Cardiac fibroblast (primary cell): ENCODE results near the gene C11orf16.

Experiments
- DNase-seq, 2 donors: peaks; one replicate each; pipeline versions ENCODE4 v3.0.0 to v3.0.0-alpha.2; 2010; ENCODE audit warnings: low read depth in 2 of 2
- H3K4me3 ChIP-seq, 2 donors: replicated peaks in 1 of 2; 1 replicate in 1 of 2; 2 replicates in 1 of 2; pipeline ENCODE4 v1.5.1; 2011; ENCODE audit warnings: low read depth in 2 of 2, low read length in 2 of 2, mild to moderate bottlenecking in 2 of 2, moderate library complexity in 1 of 2
- CTCF ChIP-seq: IDR thresholded peaks from one replicate; pipeline ENCODE4 v1.5.1; 2011; ENCODE audit warnings: low read depth, mild to moderate bottlenecking, low read length, inconsistent platforms

The C11orf16 gene

GRCh38 chr11:8926236-8926635 lies 6.5 kb downstream of the C11orf16 start:
- DNase-seq = no peak
- no peak overlapping the region for H3K4me3 ChIP-seq
- no peak for TF ChIP-seq CTCF

- DNase-seq = no peak
- no peak overlapping the region for H3K4me3 ChIP-seq
- TF ChIP-seq CTCF = no peak
Observed at GRCh38 chr11:8925711-8926110, 7.0 kb downstream of the C11orf16 start.

GRCh38 chr11:8922691-8923090 lies 10.1 kb downstream of the C11orf16 start:
- no peak for TF ChIP-seq CTCF
- DNase-seq = no peak
- H3K4me3 ChIP-seq = no peak overlapping the region

GRCh38 chr11:8917157-8917825 lies 15.5 kb downstream of the C11orf16 start:
- TF ChIP-seq CTCF = no peak
- DNase-seq = peak; percentile 90 to 93
- H3K4me3 ChIP-seq = peak overlapping the region in 1 of 2 donors; percentile 8

- TF ChIP-seq CTCF = no peak
- peak overlapping the region in 1 of 2 donors; percentile 20 for H3K4me3 ChIP-seq
Observed at GRCh38 chr11:8914661-8915018, 18.1 kb downstream of the C11orf16 start.

GRCh38 chr11:8913961-8914660 lies 18.6 kb downstream of the C11orf16 start:
- peak; percentile 53 to 64 for DNase-seq
- peak; percentile 69 for TF ChIP-seq CTCF
- H3K4me3 ChIP-seq = peak overlapping the region in 1 of 2 donors; percentile 20

More at GRCh38 chr11:8914661-8915018, 18.1 kb downstream of the C11orf16 start:
- DNase-seq = no peak
